IPS-15b (cell line): ENCODE data around the gene UBAC2.

Experiments used
- H3K27me3 ChIP-seq: one replicate; pipeline ENCODE4 v1.6.1; 2013; ENCODE audit warnings: low read length; ENCODE audit not compliant: control insufficient read depth, insufficient read depth
- H3K36me3 ChIP-seq: one replicate; pipeline ENCODE4 v1.6.1; 2013; ENCODE audit warnings: low read length; ENCODE audit not compliant: control insufficient read depth, insufficient read depth
- H3K4me1 ChIP-seq: one replicate; pipeline ENCODE4 v1.6.1; 2013; ENCODE audit warnings: mild to moderate bottlenecking, low read length; ENCODE audit not compliant: control insufficient read depth, insufficient read depth
- H3K4me3 ChIP-seq: one replicate; pipeline ENCODE4 v1.5.1; 2013; ENCODE audit warnings: low read depth, low read length
- H3K9ac ChIP-seq: one replicate; pipeline ENCODE4 v1.6.1; 2013; ENCODE audit warnings: low read depth, mild to moderate bottlenecking, low read length
- H3K9me3 ChIP-seq: one replicate; pipeline ENCODE4 v1.6.1; 2013; ENCODE audit warnings: mild to moderate bottlenecking, low read length; ENCODE audit not compliant: control insufficient read depth, insufficient read depth

The UBAC2 gene

GRCh38 chr13:99433543-99434075, 233.0 kb downstream of the UBAC2 start:
- peaks cover 3% of the 10 kb centered on the region for H3K4me1 ChIP-seq
- H3K9me3 ChIP-seq, result no peaks in the 10 kb centered on the region
- H3K9ac ChIP-seq, result no peak overlapping the region
- no peaks in the 10 kb centered on the region for H3K27me3 ChIP-seq
- H3K36me3 ChIP-seq, result no peaks in the 10 kb centered on the region
- no peak overlapping the region for H3K4me3 ChIP-seq

DNA sequence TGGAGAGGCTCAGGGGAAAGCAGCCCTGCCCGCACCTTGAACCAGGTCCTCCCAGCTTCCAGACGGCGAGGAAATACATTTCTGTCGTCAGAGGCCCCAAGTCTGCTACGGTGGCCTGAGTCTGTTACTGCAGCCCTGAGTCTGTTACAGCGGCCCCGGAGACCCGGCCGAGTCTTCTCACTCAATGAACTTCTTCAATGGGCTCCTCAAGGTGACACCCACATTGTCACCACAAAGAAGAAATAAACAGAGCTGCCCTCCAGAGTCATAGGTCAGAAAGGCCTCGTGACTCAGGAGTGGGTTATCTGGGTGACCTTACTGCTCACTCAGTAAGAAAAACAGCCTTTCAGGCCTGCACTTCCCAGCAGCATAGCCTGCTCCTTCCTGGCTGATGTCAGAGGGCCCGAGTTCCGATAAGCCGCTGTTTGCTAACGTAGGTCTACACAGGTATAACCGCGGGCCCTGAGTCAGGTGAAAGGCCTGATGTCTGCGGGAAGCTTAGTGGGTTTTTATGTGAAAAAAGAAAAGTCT, 233.7 kb downstream of the UBAC2 start:
- Histone ChIP-seq H3K36me3 (no peaks in the 10 kb centered on the region), H3K4me1 (peaks cover 5% of the 10 kb centered on the region), H3K9me3 (no peaks in the 10 kb centered on the region), H3K4me3 (no peak overlapping the region), H3K27me3 (no peaks in the 10 kb centered on the region), H3K9ac (no peak overlapping the region)

DNA sequence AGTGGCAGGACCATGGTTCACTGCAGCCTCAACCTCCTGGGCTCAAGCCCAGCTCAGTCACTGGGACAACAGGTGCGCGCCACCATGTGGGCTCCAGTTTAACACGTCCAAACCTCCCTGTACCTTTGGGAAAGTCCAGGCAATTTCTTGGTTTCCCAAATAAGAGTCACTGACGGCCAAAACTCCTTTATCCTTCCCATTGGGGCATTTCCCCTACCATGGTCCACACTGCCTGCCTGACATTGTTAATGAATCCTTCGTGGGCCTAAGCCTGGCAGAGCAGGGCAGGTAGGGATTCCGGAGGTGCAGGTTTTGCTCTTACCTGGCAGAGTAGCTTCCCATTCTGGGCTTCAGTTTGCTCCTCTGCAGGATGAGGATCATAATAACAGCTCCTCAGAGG, 234.5 kb downstream of the UBAC2 start:
- H3K27me3 ChIP-seq, result no peaks in the 10 kb centered on the region
- H3K9ac ChIP-seq, result no peak overlapping the region
- H3K4me1 ChIP-seq, result peaks cover 13% of the 10 kb centered on the region
- no peak overlapping the region for H3K4me3 ChIP-seq
- H3K36me3 ChIP-seq, result no peaks in the 10 kb centered on the region
- no peaks in the 10 kb centered on the region for H3K9me3 ChIP-seq

DNA sequence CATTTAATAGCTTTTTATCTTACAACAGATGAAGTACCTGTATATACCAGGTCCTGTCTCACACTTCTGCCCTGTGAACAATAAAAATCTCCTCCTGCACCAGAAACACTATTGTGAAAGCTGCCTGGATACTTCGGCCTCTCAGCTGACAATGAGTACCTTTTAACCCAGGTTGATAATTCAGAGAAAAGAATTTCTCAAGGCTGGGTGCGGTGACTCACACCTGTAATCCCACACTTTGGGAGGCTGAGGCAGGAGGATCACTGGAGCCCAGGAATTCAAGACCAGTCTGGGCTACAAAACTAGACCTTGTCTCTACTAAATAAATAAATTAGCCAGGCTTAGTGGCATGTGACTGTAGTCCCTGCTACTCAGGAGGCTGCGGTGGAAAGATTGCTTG, 235.3 kb downstream of the UBAC2 start:
- Histone ChIP-seq H3K27me3 (no peaks in the 10 kb centered on the region), H3K9me3 (no peaks in the 10 kb centered on the region), H3K4me1 (peaks cover 18% of the 10 kb centered on the region), H3K36me3 (no peaks in the 10 kb centered on the region), H3K4me3 (no peak overlapping the region), H3K9ac (no peak overlapping the region)
